Measurements from ENCODE around the gene DNAJC16. TPM values are rescaled to one million over a fixed set of nuclear protein-coding genes. Genes with fewer than 3 reads are reported as not detected.

The DNAJC16 gene
- total and polyA plus RNA-seq, 4 donors, result 3.3 to 14.2 (median 11.1) TPM

DNA sequence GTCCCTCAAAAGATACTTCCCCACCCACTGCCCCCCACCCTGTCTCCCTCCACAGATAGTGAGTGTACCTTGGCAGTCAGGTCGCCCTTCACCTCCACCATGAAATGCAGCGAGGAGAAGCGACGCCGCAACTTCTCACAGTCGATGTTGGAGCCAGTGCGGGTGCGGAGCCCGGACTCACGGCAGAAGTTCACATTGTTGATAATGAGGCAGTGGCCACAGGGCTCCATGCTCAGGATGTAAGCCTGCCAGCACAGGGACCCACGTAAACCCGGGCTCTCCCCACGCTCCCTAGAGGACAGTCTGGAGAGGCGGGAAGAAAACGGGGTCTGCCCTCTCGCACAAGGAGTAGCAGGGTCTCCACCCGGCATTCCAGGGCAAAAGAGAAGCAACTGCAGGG is 19.8 kb upstream of the DNAJC16 start:
- H3K4me1 ChIP-seq (ENCODE audit: control insufficient read depth in 4 of 4, insufficient read depth in 4 of 4, low read length in 3 of 4), result no peaks in the 10 kb centered on the region

DNA sequence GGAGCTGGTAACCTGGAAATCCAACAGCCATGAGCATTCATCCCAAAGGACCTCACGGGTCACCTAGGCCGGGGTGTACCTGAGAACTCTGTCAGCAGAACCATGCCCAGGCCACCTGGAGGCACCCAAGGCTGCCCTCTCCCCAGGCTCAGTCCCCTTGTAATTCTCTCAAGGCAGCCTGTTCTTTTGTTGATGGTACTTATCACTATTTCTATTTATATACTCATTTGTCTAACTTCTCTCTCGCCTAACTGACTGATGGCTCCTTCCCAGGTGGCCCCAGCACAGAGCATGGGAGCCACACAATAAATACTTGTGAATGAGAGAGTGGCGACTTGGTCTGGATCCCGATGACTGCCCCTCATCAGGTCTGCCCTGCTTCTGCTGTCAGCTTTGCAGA is 19.4 kb upstream of the DNAJC16 start:
- H3K4me1 ChIP-seq (ENCODE audit: control insufficient read depth in 4 of 4, insufficient read depth in 4 of 4, low read length in 3 of 4), result no peaks in the 10 kb centered on the region
- DNase-seq (ENCODE audit: low spot score), result no peak
- TF ChIP-seq FOXA1 (IDR thresholded peaks at IDR 0.05) (no peak), JUND (IDR thresholded peaks at IDR 0.05) (no peak)
- TF ChIP-seq, protein P1, sequence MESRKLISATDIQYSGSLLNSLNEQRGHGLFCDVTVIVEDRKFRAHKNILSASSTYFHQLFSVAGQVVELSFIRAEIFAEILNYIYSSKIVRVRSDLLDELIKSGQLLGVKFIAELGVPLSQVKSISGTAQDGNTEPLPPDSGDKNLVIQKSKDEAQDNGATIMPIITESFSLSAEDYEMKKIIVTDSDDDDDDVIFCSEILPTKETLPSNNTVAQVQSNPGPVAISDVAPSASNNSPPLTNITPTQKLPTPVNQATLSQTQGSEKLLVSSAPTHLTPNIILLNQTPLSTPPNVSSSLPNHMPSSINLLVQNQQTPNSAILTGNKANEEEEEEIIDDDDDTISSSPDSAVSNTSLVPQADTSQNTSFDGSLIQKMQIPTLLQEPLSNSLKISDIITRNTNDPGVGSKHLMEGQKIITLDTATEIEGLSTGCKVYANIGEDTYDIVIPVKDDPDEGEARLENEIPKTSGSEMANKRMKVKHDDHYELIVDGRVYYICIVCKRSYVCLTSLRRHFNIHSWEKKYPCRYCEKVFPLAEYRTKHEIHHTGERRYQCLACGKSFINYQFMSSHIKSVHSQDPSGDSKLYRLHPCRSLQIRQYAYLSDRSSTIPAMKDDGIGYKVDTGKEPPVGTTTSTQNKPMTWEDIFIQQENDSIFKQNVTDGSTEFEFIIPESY (IDR thresholded peaks at IDR 0.05), result no peak
- 97% methylated on average over 5 of the region's 5 CpGs for WGBS
- no peaks in the 10 kb centered on the region for H3K9me3 ChIP-seq (ENCODE audit: control insufficient read depth in 4 of 4, low read length in 3 of 4)
- no peaks in the 10 kb centered on the region for H3K27me3 ChIP-seq (ENCODE audit: control insufficient read depth in 4 of 4, insufficient read depth in 4 of 4, low read length in 3 of 4)
- peaks cover 3 to 32% (median 8%) of the 10 kb centered on the region in 4 donors for H3K36me3 ChIP-seq (ENCODE audit: control insufficient read depth in 4 of 4, insufficient read depth in 3 of 4, low read depth in 1 of 4, low read length in 3 of 4)
- H3K4me3 ChIP-seq (ENCODE audit: low read depth in 1 of 3, low read length in 3 of 3), result no peak overlapping the region
- H3K9ac ChIP-seq (ENCODE audit: low read depth in 1 of 2, low read length in 2 of 2), result no peak overlapping the region
- no peak overlapping the region for H3K27ac ChIP-seq (ENCODE audit: low read depth in 1 of 2, low read length in 2 of 2)

More for the DNA sequence above, 19.8 kb upstream of the DNAJC16 start:
- WGBS, result 97% methylated on average over 17 of the region's 17 CpGs
- no peaks in the 10 kb centered on the region for H3K9me3 ChIP-seq (ENCODE audit: control insufficient read depth in 4 of 4, low read length in 3 of 4)
- no peaks in the 10 kb centered on the region for H3K27me3 ChIP-seq (ENCODE audit: control insufficient read depth in 4 of 4, insufficient read depth in 4 of 4, low read length in 3 of 4)
- DNase-seq (ENCODE audit: low spot score), result no peak
- peaks cover 3 to 32% (median 10%) of the 10 kb centered on the region in 4 donors for H3K36me3 ChIP-seq (ENCODE audit: control insufficient read depth in 4 of 4, insufficient read depth in 3 of 4, low read depth in 1 of 4, low read length in 3 of 4)
- no peak overlapping the region for H3K4me3 ChIP-seq (ENCODE audit: low read depth in 1 of 3, low read length in 3 of 3)
- no peak overlapping the region for H3K9ac ChIP-seq (ENCODE audit: low read depth in 1 of 2, low read length in 2 of 2)
- H3K27ac ChIP-seq (ENCODE audit: low read depth in 1 of 2, low read length in 2 of 2), result no peak overlapping the region
- TF ChIP-seq SP1 (IDR thresholded peaks at IDR 0.05) (no peak), HNF4A (conservative IDR thresholded peaks at IDR 0.05) (no peak), NR2F2 (IDR thresholded peaks at IDR 0.05) (no peak), JUND (IDR thresholded peaks at IDR 0.05) (no peak), HNF4G (IDR thresholded peaks at IDR 0.05) (no peak), TAF1 (conservative IDR thresholded peaks at IDR 0.05) (no peak), FOXA1 (IDR thresholded peaks at IDR 0.05) (no peak), FOXA2 (IDR thresholded peaks at IDR 0.05) (no peak), YY1 (IDR thresholded peaks at IDR 0.05) (no peak), RAD21 (IDR thresholded peaks at IDR 0.05) (no peak), RXRA (IDR thresholded peaks at IDR 0.05) (no peak)
- TF ChIP-seq, protein P2, sequence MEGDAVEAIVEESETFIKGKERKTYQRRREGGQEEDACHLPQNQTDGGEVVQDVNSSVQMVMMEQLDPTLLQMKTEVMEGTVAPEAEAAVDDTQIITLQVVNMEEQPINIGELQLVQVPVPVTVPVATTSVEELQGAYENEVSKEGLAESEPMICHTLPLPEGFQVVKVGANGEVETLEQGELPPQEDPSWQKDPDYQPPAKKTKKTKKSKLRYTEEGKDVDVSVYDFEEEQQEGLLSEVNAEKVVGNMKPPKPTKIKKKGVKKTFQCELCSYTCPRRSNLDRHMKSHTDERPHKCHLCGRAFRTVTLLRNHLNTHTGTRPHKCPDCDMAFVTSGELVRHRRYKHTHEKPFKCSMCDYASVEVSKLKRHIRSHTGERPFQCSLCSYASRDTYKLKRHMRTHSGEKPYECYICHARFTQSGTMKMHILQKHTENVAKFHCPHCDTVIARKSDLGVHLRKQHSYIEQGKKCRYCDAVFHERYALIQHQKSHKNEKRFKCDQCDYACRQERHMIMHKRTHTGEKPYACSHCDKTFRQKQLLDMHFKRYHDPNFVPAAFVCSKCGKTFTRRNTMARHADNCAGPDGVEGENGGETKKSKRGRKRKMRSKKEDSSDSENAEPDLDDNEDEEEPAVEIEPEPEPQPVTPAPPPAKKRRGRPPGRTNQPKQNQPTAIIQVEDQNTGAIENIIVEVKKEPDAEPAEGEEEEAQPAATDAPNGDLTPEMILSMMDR (IDR thresholded peaks at IDR 0.05; ENCODE audit: low read depth, low read length, missing input control), result no peak
- TF ChIP-seq, protein P1 (IDR thresholded peaks at IDR 0.05), result no peak
- TF ChIP-seq, protein P3, sequence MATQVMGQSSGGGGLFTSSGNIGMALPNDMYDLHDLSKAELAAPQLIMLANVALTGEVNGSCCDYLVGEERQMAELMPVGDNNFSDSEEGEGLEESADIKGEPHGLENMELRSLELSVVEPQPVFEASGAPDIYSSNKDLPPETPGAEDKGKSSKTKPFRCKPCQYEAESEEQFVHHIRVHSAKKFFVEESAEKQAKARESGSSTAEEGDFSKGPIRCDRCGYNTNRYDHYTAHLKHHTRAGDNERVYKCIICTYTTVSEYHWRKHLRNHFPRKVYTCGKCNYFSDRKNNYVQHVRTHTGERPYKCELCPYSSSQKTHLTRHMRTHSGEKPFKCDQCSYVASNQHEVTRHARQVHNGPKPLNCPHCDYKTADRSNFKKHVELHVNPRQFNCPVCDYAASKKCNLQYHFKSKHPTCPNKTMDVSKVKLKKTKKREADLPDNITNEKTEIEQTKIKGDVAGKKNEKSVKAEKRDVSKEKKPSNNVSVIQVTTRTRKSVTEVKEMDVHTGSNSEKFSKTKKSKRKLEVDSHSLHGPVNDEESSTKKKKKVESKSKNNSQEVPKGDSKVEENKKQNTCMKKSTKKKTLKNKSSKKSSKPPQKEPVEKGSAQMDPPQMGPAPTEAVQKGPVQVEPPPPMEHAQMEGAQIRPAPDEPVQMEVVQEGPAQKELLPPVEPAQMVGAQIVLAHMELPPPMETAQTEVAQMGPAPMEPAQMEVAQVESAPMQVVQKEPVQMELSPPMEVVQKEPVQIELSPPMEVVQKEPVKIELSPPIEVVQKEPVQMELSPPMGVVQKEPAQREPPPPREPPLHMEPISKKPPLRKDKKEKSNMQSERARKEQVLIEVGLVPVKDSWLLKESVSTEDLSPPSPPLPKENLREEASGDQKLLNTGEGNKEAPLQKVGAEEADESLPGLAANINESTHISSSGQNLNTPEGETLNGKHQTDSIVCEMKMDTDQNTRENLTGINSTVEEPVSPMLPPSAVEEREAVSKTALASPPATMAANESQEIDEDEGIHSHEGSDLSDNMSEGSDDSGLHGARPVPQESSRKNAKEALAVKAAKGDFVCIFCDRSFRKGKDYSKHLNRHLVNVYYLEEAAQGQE (IDR thresholded peaks at IDR 0.05), result no peak
